Adrenal gland (tissue), 5 donors: ENCODE measurements around the gene SPRR4.

Source experiments
- CTCF ChIP-seq, 6 experiments: fragments of 450-650 bp in 4 of 6; fragments of 200-600 bp in 2 of 6; sonication (generic) in 1 of 6; IDR thresholded peaks; 1 replicate in 5 of 6; 2 replicates in 1 of 6; pipeline versions ENCODE4 v1.5.1 to v1.8.0; 2016 to 2021; ENCODE audit warnings: antibody characterized with exemption in 6 of 6, mild to moderate bottlenecking in 2 of 6, moderate library complexity in 1 of 6
- POLR2A ChIP-seq, 2 donors: fragments of 450-650 bp; IDR thresholded peaks; one replicate each; pipeline ENCODE4 v1.6.1; 2017; ENCODE audit warnings: antibody characterized with exemption in 2 of 2, mild to moderate bottlenecking in 2 of 2, moderate library complexity in 1 of 2
- donor health status: DM: no; HTN: no; CAD: no.

GRCh38 chr1:152946651-152947256, 23.7 kb upstream of the SPRR4 start, which contains the start of gene SPRR5:
- TF ChIP-seq CTCF (IDR thresholded peaks at IDR 0.05), result no peak
- no peak for TF ChIP-seq POLR2A (IDR thresholded peaks at IDR 0.05)
